GM18526 (cell line): Measurements from ENCODE around the gene TMEM33.

ENCODE experiments used
- POLR2A ChIP-seq: IDR thresholded peaks from 3 replicates; pipeline ENCODE4 v1.6.1; 2011; ENCODE audit not compliant: insufficient read length; ENCODE audit errors: extremely low read depth

The TMEM33 gene

GRCh38 chr4:41933997-41934503 lies 1.2 kb upstream of the TMEM33 start:
- no peak for TF ChIP-seq POLR2A

- no peak for TF ChIP-seq POLR2A
Observed at GRCh38 chr4:41934514-41934900, 722 bp upstream of the TMEM33 start.

- no peak for TF ChIP-seq POLR2A
Observed at GRCh38 chr4:41935652-41936021, 408 bp downstream of the TMEM33 start.

GRCh38 chr4:41939016-41939626 lies 3.9 kb downstream of the TMEM33 start:
- TF ChIP-seq POLR2A: no peak

- no peak for TF ChIP-seq POLR2A
Observed at GRCh38 chr4:41940834-41941233, 5.6 kb downstream of the TMEM33 start.

- no peak for TF ChIP-seq POLR2A
Observed at GRCh38 chr4:41943506-41943905, 8.3 kb downstream of the TMEM33 start.

- TF ChIP-seq POLR2A: no peak
Observed at GRCh38 chr4:41944089-41944488, 8.9 kb downstream of the TMEM33 start.

- no peak for TF ChIP-seq POLR2A
Observed at GRCh38 chr4:41949531-41949930, 14.3 kb downstream of the TMEM33 start.

- TF ChIP-seq POLR2A: no peak
Observed at GRCh38 chr4:41957634-41958033, 22.4 kb downstream of the TMEM33 start.

- no peak for TF ChIP-seq POLR2A
Observed at GRCh38 chr4:41963105-41963504, 27.9 kb downstream of the TMEM33 start.

GRCh38 chr4:41964401-41964800 lies 29.2 kb downstream of the TMEM33 start:
- no peak for TF ChIP-seq POLR2A

- no peak for TF ChIP-seq POLR2A
Observed at GRCh38 chr4:41967392-41967791, 32.2 kb downstream of the TMEM33 start.

GRCh38 chr4:41969671-41970070 lies 34.4 kb downstream of the TMEM33 start:
- TF ChIP-seq POLR2A: no peak

GRCh38 chr4:41975341-41975740 lies 40.1 kb downstream of the TMEM33 start:
- TF ChIP-seq POLR2A: no peak

- no peak for TF ChIP-seq POLR2A
Observed at GRCh38 chr4:41976775-41977516, 41.7 kb downstream of the TMEM33 start.

GRCh38 chr4:41977709-41978108 lies 42.5 kb downstream of the TMEM33 start:
- no peak for TF ChIP-seq POLR2A

GRCh38 chr4:41981456-41981855 lies 46.2 kb downstream of the TMEM33 start, which contains the start of gene DCAF4L1:
Gene DCAF4L1 (plus strand): TSS chr4:41981756. CDS start chr4:41981793, 37 bp downstream.
- no peak for TF ChIP-seq POLR2A
